ENCODE measurements around the gene THADA. TPM values are rescaled to one million over a fixed set of nuclear protein-coding genes. Genes with fewer than 3 reads are reported as not detected.

The THADA gene
- total RNA-seq, 1 experiment from 2014 or later: 29.4 TPM

DNA sequence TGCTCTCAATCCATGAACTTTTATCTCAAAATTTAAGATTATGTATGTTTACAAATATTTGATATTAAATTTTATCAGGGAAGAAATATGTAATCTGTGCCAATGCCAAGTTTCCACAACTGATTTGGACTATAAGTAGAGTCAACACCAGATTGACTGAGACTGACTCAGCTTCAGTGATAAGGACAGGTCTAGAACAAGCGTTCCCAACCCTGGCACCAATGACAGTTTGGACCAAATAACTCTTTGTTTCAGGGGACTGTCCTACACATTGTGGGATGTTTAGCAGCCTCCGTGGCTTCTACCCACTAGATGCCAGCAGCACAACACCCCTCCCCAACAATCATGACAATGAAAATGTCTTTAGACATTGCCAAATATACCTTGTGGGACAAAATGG lies 165.3 kb downstream of the THADA start:
- Histone ChIP-seq H3K9me3 (ENCODE audit: low read length) (no peaks in the 10 kb centered on the region), H3K79me2 (ENCODE audit: low read length) (no peaks in the 10 kb centered on the region), H3K27ac (ENCODE audit: low read length) (no peak overlapping the region), H3K4me1 (ENCODE audit: low read length) (peaks cover 18% of the 10 kb centered on the region), H3K4me3 (ENCODE audit: low read length) (no peak overlapping the region), H3K36me3 (ENCODE audit: insufficient read depth, low read length) (no peaks in the 10 kb centered on the region), H3K4me2 (ENCODE audit: low read depth, low read length, poor library complexity, severe bottlenecking) (no peak overlapping the region), H4K20me1 (ENCODE audit: insufficient read depth, low read depth, low read length) (no peaks in the 10 kb centered on the region), H3K9me2 (replicated peaks; ENCODE audit: insufficient read depth, low read length) (no peaks in the 10 kb centered on the region), H3K27me3 (ENCODE audit: low read length) (no peaks in the 10 kb centered on the region), H3K9ac (ENCODE audit: low read length) (no peak overlapping the region), H2AFZ (ENCODE audit: low read length) (no peak overlapping the region)
- DNase-seq: no peak

DNA sequence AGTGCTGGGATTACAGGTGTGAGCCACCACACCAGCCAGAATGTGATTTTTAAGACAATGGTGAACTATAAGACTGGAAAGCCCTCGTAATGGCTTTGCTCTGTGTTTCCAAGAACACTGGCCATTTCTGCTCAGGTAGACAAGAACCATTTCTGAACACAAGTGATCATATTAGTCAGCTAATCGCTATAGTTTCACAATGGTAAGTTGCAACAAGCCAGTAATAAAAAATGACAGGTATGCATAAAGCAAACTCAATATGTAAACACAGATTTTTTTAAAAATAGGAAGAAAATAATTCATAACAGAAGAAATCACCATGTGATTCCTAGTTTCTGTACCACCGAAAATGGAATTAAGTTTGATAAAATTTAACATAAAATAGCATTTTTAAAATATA lies 166.5 kb downstream of the THADA start:
- Histone ChIP-seq H3K4me3 (ENCODE audit: low read length) (no peak overlapping the region), H3K4me1 (ENCODE audit: low read length) (peaks cover 30% of the 10 kb centered on the region), H3K9me3 (ENCODE audit: low read length) (no peaks in the 10 kb centered on the region), H2AFZ (ENCODE audit: low read length) (no peak overlapping the region), H3K27ac (ENCODE audit: low read length) (no peak overlapping the region), H3K36me3 (ENCODE audit: insufficient read depth, low read length) (no peaks in the 10 kb centered on the region), H3K79me2 (ENCODE audit: low read length) (no peaks in the 10 kb centered on the region), H3K9me2 (replicated peaks; ENCODE audit: insufficient read depth, low read length) (no peaks in the 10 kb centered on the region), H3K4me2 (ENCODE audit: low read depth, low read length, poor library complexity, severe bottlenecking) (no peak overlapping the region), H3K27me3 (ENCODE audit: low read length) (no peaks in the 10 kb centered on the region), H3K9ac (ENCODE audit: low read length) (no peak overlapping the region), H4K20me1 (ENCODE audit: insufficient read depth, low read depth, low read length) (no peaks in the 10 kb centered on the region)
- DNase-seq: no peak

DNA sequence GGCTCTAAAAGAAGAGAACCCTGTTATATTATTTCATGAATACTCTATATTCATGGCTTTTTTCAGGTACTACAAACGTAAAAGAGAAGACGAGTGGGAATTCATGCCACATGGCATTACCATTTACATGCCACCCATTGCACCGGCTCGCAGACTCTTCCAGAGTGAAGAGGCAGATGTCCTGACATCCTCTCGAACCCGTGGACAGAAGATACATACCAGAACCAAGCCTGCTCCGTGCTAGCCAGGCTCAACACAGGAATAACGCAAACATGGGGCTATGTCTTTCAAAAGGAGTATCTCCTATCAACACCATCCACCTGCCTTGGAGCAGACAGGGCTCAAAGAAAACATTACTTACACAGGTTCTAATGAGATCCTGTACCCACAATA lies 168.8 kb downstream of the THADA start:
- Histone ChIP-seq H3K4me3 (ENCODE audit: low read length) (no peak overlapping the region), H3K9ac (ENCODE audit: low read length) (peak overlapping the region; percentile 58; the same call in 1 of the 2 replicates), H4K20me1 (ENCODE audit: insufficient read depth, low read depth, low read length) (no peaks in the 10 kb centered on the region), H2AFZ (ENCODE audit: low read length) (no peak overlapping the region), H3K27me3 (ENCODE audit: low read length) (no peaks in the 10 kb centered on the region), H3K4me1 (ENCODE audit: low read length) (peaks cover 35% of the 10 kb centered on the region), H3K4me2 (ENCODE audit: low read depth, low read length, poor library complexity, severe bottlenecking) (peak overlapping the region; percentile 68), H3K36me3 (ENCODE audit: insufficient read depth, low read length) (no peaks in the 10 kb centered on the region), H3K9me3 (ENCODE audit: low read length) (no peaks in the 10 kb centered on the region), H3K9me2 (replicated peaks; ENCODE audit: insufficient read depth, low read length) (no peaks in the 10 kb centered on the region), H3K27ac (ENCODE audit: low read length) (peak overlapping the region; percentile 96), H3K79me2 (ENCODE audit: low read length) (no peaks in the 10 kb centered on the region)
- DNase-seq: no peak

DNA sequence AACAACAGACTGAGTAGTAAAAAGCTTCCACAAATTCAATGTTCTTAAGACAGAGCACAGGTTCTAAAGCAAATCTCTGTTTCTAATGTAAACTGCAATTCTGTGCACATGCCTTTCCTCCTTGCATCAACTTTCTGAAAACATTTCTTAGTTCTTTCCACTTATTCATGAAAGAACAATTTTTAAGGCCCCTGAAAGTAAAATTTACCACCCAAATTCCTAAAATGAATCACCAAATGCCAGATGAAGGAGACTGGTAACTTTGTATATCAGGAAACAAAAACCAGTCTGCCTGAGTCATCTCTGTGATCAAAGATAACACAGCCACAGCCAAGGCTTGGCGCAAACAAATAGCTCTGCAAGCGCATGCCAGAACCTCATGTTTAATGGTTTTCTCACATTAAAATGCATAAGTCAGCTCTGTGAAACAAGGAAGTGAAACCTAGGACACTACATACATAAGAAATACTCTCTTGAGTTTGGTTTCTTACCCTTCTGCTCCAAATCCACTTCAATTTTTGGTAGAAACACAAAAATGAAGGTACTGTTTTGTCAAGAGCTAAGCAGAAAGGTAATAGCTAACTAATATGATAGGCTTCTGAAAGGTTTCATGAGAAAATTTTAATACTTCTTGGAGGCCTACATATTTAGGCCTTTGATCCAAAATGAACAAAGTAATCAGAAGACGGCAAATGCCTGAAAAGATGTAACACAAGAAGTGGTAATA lies 169.4 kb downstream of the THADA start:
- Histone ChIP-seq H4K20me1 (ENCODE audit: insufficient read depth, low read depth, low read length) (no peaks in the 10 kb centered on the region), H3K4me2 (ENCODE audit: low read depth, low read length, poor library complexity, severe bottlenecking) (peak overlapping the region; percentile 68), H3K4me3 (ENCODE audit: low read length) (peak overlapping the region; percentile 31), H3K27ac (ENCODE audit: low read length) (peak overlapping the region; percentile 96), H2AFZ (ENCODE audit: low read length) (no peak overlapping the region), H3K79me2 (ENCODE audit: low read length) (no peaks in the 10 kb centered on the region), H3K4me1 (ENCODE audit: low read length) (peaks cover 35% of the 10 kb centered on the region), H3K27me3 (ENCODE audit: low read length) (no peaks in the 10 kb centered on the region), H3K9me3 (ENCODE audit: low read length) (no peaks in the 10 kb centered on the region), H3K9ac (ENCODE audit: low read length) (peak overlapping the region; percentile 58), H3K36me3 (ENCODE audit: insufficient read depth, low read length) (no peaks in the 10 kb centered on the region), H3K9me2 (replicated peaks; ENCODE audit: insufficient read depth, low read length) (no peaks in the 10 kb centered on the region)
- DNase-seq: peak; percentile 93

DNA sequence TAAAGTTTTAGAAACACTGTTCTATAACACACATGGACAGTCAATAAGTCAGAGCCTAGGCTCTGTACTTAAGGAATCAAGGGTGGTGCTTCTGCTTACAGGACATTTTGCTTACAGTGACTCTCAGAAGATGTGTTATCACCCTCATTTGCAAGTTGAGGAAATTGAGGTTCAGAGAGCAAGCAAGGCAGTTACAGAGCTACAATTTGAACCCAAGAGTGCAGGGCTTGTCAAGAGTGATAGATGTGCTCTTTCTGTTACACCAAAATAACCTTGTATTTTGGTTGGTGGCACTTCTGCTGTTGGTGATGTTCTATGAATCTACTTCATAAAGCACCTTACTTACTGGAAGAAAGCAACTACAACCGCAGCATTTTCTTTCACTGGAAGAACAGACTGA lies 170.2 kb downstream of the THADA start:
- Histone ChIP-seq H2AFZ (ENCODE audit: low read length) (no peak overlapping the region), H3K79me2 (ENCODE audit: low read length) (no peaks in the 10 kb centered on the region), H3K4me3 (ENCODE audit: low read length) (peak overlapping the region; percentile 31), H4K20me1 (ENCODE audit: insufficient read depth, low read depth, low read length) (no peaks in the 10 kb centered on the region), H3K4me1 (ENCODE audit: low read length) (peaks cover 43% of the 10 kb centered on the region), H3K9ac (ENCODE audit: low read length) (peak overlapping the region; percentile 58), H3K9me2 (replicated peaks; ENCODE audit: insufficient read depth, low read length) (no peaks in the 10 kb centered on the region), H3K27ac (ENCODE audit: low read length) (peak overlapping the region; percentile 96), H3K4me2 (ENCODE audit: low read depth, low read length, poor library complexity, severe bottlenecking) (peak overlapping the region; percentile 68), H3K36me3 (ENCODE audit: insufficient read depth, low read length) (no peaks in the 10 kb centered on the region), H3K9me3 (ENCODE audit: low read length) (no peaks in the 10 kb centered on the region), H3K27me3 (ENCODE audit: low read length) (no peaks in the 10 kb centered on the region)
- DNase-seq: peak; percentile 86

DNA sequence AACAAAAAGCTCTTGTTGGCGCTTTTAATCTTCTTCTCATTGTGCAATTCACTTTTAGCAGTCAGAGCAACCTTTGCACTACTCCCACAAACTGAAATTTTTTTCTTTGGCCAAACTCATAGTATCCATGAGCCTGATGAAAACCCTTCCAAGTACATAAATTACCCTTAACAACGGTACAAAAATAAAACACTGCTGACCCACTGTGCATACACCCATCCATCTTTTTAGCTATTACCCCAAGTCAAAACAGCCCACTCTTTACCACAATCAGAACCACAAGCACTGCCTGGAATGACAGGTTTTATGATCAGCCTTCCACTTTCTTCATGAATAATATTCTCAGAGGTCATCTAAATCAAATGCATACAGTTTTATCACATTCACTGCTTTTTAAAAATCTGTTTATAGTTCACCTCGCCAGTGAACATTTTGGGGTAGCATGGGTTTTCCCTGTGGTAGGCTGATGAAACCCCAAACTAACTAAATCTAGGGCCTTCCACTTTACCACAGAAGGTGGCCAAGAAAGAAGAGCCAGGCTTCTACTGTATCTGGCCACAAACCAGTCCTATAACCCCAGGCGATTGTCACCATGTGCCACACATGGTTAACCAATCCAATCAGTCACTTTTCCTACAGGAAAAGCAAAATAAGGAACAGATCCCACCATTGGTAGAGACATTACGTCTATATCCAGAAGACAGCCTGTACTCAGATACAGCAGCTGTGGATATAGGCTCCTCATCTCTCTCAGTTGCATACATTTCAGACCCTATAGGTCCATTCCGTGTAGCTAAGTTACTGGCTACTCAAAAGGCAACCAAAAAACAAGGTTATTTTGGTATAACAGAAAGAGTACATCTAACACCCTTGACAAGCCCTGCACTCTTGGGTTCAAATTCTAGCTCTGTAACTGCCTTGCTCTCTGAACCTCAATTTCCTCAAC lies 171.3 kb downstream of the THADA start:
- Histone ChIP-seq H3K4me1 (ENCODE audit: low read length) (peaks cover 45% of the 10 kb centered on the region), H3K79me2 (ENCODE audit: low read length) (no peaks in the 10 kb centered on the region), H3K4me3 (ENCODE audit: low read length) (0 out of 2 replicates have a peak overlapping the region, but pooled peaks have one; percentile 21), H3K4me2 (ENCODE audit: low read depth, low read length, poor library complexity, severe bottlenecking) (peak overlapping the region; percentile 68), H3K27ac (ENCODE audit: low read length) (peak overlapping the region; percentile 96), H3K9me2 (replicated peaks; ENCODE audit: insufficient read depth, low read length) (no peaks in the 10 kb centered on the region), H3K9me3 (ENCODE audit: low read length) (no peaks in the 10 kb centered on the region), H3K9ac (ENCODE audit: low read length) (no peak overlapping the region), H2AFZ (ENCODE audit: low read length) (no peak overlapping the region), H3K36me3 (ENCODE audit: insufficient read depth, low read length) (no peaks in the 10 kb centered on the region; the same call in 1 of the 2 replicates), H4K20me1 (ENCODE audit: insufficient read depth, low read depth, low read length) (no peaks in the 10 kb centered on the region), H3K27me3 (ENCODE audit: low read length) (no peaks in the 10 kb centered on the region)
- DNase-seq: no peak

DNA sequence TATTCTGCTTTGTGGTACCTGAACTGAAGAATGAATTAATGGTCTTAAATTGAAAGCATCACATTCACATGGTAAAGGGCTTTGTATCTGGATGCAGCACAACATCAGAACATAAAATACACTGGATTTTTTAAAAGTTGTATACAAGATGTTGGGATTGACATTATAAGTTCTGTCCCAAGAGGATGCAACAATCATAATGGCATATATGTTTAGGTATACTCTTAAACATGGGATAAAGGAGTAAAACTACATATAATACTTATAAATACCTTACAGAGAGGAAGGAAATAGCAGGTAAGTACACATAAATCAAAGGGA lies 171.9 kb downstream of the THADA start:
- H3K9ac ChIP-seq (ENCODE audit: low read length): no peak overlapping the region
- no peaks in the 10 kb centered on the region for H3K79me2 ChIP-seq (ENCODE audit: low read length)
- H3K4me1 ChIP-seq (ENCODE audit: low read length): peaks cover 45% of the 10 kb centered on the region
- H3K9me2 ChIP-seq (replicated peaks; ENCODE audit: insufficient read depth, low read length): no peaks in the 10 kb centered on the region
- no peaks in the 10 kb centered on the region; the same call in 1 of the 2 replicates for H3K36me3 ChIP-seq (ENCODE audit: insufficient read depth, low read length)
- H3K27ac ChIP-seq (ENCODE audit: low read length): no peak overlapping the region
- H4K20me1 ChIP-seq (ENCODE audit: insufficient read depth, low read depth, low read length): no peaks in the 10 kb centered on the region
- H3K9me3 ChIP-seq (ENCODE audit: low read length): no peaks in the 10 kb centered on the region
- no peak overlapping the region for H3K4me2 ChIP-seq (ENCODE audit: low read depth, low read length, poor library complexity, severe bottlenecking)
- H3K4me3 ChIP-seq (ENCODE audit: low read length): no peak overlapping the region
- DNase-seq: no peak
- H3K27me3 ChIP-seq (ENCODE audit: low read length): no peaks in the 10 kb centered on the region
- no peak overlapping the region for H2AFZ ChIP-seq (ENCODE audit: low read length)

DNA sequence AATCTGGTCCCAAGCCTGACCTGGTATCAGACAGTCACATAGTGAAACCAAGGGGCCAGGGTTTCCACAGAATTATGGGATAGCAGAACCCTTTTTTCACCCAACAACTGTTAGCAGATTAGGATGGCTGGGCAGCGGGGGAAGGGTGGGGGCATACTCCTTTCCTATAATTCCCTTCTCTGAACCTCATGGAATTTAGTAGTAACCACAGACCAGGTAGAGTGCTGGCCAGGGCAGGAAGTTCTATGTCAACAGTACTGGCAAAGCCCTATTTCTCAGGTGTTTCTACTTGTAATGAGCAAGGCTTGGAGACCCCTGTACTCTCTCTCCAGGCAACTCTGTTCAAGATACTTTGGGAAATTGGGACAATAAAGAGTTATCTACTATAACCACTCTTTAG lies 174.6 kb downstream of the THADA start:
- no peak for DNase-seq
- Histone ChIP-seq H3K9ac (ENCODE audit: low read length) (no peak overlapping the region), H3K9me2 (replicated peaks; ENCODE audit: insufficient read depth, low read length) (no peaks in the 10 kb centered on the region), H3K4me2 (ENCODE audit: low read depth, low read length, poor library complexity, severe bottlenecking) (no peak overlapping the region), H3K27ac (ENCODE audit: low read length) (no peak overlapping the region), H2AFZ (ENCODE audit: low read length) (no peak overlapping the region), H3K36me3 (ENCODE audit: insufficient read depth, low read length) (no peaks in the 10 kb centered on the region; the same call in 1 of the 2 replicates), H3K9me3 (ENCODE audit: low read length) (no peaks in the 10 kb centered on the region), H4K20me1 (ENCODE audit: insufficient read depth, low read depth, low read length) (no peaks in the 10 kb centered on the region), H3K79me2 (ENCODE audit: low read length) (no peaks in the 10 kb centered on the region), H3K4me1 (ENCODE audit: low read length) (peaks cover 58% of the 10 kb centered on the region), H3K4me3 (ENCODE audit: low read length) (no peak overlapping the region), H3K27me3 (ENCODE audit: low read length) (no peaks in the 10 kb centered on the region)

Data from Karpas-422 (cell line).